ENCODE data around the gene FIBCD1. TPM values are rescaled to one million over a fixed set of nuclear protein-coding genes. Genes with fewer than 3 reads are reported as not detected.

FIBCD1 gene
- total and polyA plus RNA-seq, 2 experiments from 2014 or later, result 4.4 to 5.6 TPM

- Histone ChIP-seq H3K27me3 (ENCODE audit: insufficient read depth) (no peaks in the 10 kb centered on the region), H2AFZ (0 out of 2 replicates have a peak overlapping the region, but pooled peaks have one; percentile 56), H3K4me3 (no peak overlapping the region), H3K9me2 (ENCODE audit: insufficient read depth) (no peaks in the 10 kb centered on the region), H3K79me2 (replicated peaks; ENCODE audit: insufficient read depth) (no peaks in the 10 kb centered on the region), H3F3A (replicated peaks; ENCODE audit: low read depth) (no peaks in the 10 kb centered on the region), H4K20me1 (replicated peaks; ENCODE audit: insufficient read depth) (no peaks in the 10 kb centered on the region), H3K36me3 (ENCODE audit: insufficient read depth) (no peaks in the 10 kb centered on the region), H3K27ac (ENCODE audit: low read depth) (no peak overlapping the region), H3K4me2 (no peak overlapping the region), H3K4me1 (ENCODE audit: insufficient read depth) (no peaks in the 10 kb centered on the region)
- no peak for DNase-seq (ENCODE audit: low spot score)
- peak overlapping the region; percentile 43; the same call in 1 of the 2 replicates for H3K27ac Mint-ChIP-seq
- H3K36me3 Mint-ChIP-seq (ENCODE audit: low read depth), result no peaks in the 10 kb centered on the region; the same call in 2 of the 3 replicates
- no peaks in the 10 kb centered on the region for H3K9me3 Mint-ChIP-seq
- peaks cover 9% of the 10 kb centered on the region; the same call in 2 of the 3 replicates for H3K4me1 Mint-ChIP-seq
- ATAC-seq, result peak; percentile 23; the same call in 2 of the 3 replicates
- TF ChIP-seq EZH2 (IDR thresholded peaks at IDR 0.05; ENCODE audit: low read depth, unreplicated experiment) (no peak), ZNF114 (CRISPR knock-in tag; IDR thresholded peaks at IDR 0.05) (no peak), POLR2AphosphoS5 (IDR thresholded peaks at IDR 0.05; ENCODE audit: low read depth) (no peak), REST (IDR thresholded peaks at IDR 0.05; ENCODE audit: unreplicated experiment) (no peak), NANOG (IDR thresholded peaks at IDR 0.05; ENCODE audit: borderline replicate concordance) (no peak), JUNB (IDR thresholded peaks at IDR 0.05; ENCODE audit: unreplicated experiment) (no peak), ZNF462 (CRISPR knock-in tag; IDR thresholded peaks at IDR 0.05) (no peak), STAT1 (IDR thresholded peaks at IDR 0.05; ENCODE audit: unreplicated experiment) (no peak), CREB1 (CRISPR knock-in tag; IDR thresholded peaks at IDR 0.05; ENCODE audit: low read depth) (no peak), EZH2phosphoT487 (IDR thresholded peaks at IDR 0.05; ENCODE audit: unreplicated experiment) (no peak), CTCF (conservative IDR thresholded peaks at IDR 0.05; ENCODE audit: low read depth in 2 of 2) (no peak), ETS1 (IDR thresholded peaks at IDR 0.05) (no peak)
- no peak overlapping the region for H3K4me3 Mint-ChIP-seq
- peaks cover 6% of the 10 kb centered on the region for H3K27me3 Mint-ChIP-seq (ENCODE audit: insufficient read depth, low read depth, poor library complexity)
Measured at GRCh38 chr9:130973686-130974281, 34.7 kb upstream of the FIBCD1 start.

Data from GM23338 (cell line).